GM12878 (cell line): ENCODE data around the gene SNAI3. TPM values are rescaled to one million over a fixed set of nuclear protein-coding genes. Genes with fewer than 3 reads are reported as not detected.

Source experiments
- ATAC-seq: fragments of 200-7000 bp; cut with Tn5 transposase; 3 replicates; pipeline ENCODE4 v1.9.1; 2020; ENCODE audit warnings: mild to moderate bottlenecking, moderate library complexity
- BruUV-seq: library from RNA; stranded (reverse); fragments of 400-500 nt; replicated peaks from 2 replicates; lab custom pipeline; 2021; lab: Mats Ljungman, UMichigan
- CTCF ChIA-PET: fragments of 300-600 bp; sonication (Branson Sonifier 250); formaldehyde crosslinking; extraction: SDS; loops from one replicate; lab custom pipeline; 2021; ENCODE audit warnings: inconsistent platforms; lab: Yijun Ruan, JAX
- POLR2A ChIA-PET: fragments of 350-600 bp; formaldehyde crosslinking; extraction: SDS; loops from one replicate; lab custom pipeline; 2021; ENCODE audit warnings: inconsistent platforms; lab: Charles Lee
- RAD21 ChIA-PET: fragments of 300-600 bp; sonication (Branson Sonifier 250); formaldehyde crosslinking; loops from one replicate; lab custom pipeline; 2023; ENCODE audit warnings: antibody characterized with exemption; ENCODE audit not compliant: unreplicated experiment; lab: Charles Lee
- SMC1A ChIA-PET: fragments of 300-600 bp; sonication (Branson Sonifier 250); formaldehyde crosslinking; loops from one replicate; lab custom pipeline; 2023; ENCODE audit not compliant: unreplicated experiment, uncharacterized antibody; lab: Charles Lee
- DNase-seq: peaks from one replicate; pipeline ENCODE4 v3.0.0-alpha.2; 2011; ENCODE audit warnings: low read depth, low spot score
- FAIRE-seq: peaks from 3 replicates; lab custom pipeline; 2011; peaks lifted over from hg19 to GRCh38; lab: Jason Lieb, UNC
- H2AFZ ChIP-seq: 2 replicates; pipeline ENCODE4 v1.6.0; 2011; ENCODE audit warnings: low read depth, low read length, control low read depth; ENCODE audit not compliant: control insufficient read depth
- H3K27ac ChIP-seq: 2 replicates; pipeline ENCODE4 v1.5.1; 2011; ENCODE audit warnings: control low read depth; ENCODE audit not compliant: control insufficient read depth, insufficient read depth
- H3K27me3 ChIP-seq, 2 experiments: replicated peaks in 1 of 2; 2 replicates each; pipeline versions ENCODE4 v1.6.0 to v1.6.1; 2011; ENCODE audit warnings: low read length in 1 of 2; ENCODE audit not compliant: control insufficient read depth in 2 of 2, insufficient read depth in 2 of 2
- H3K36me3 ChIP-seq, 2 experiments: 2 replicates each; pipeline ENCODE4 v1.5.1; 2011; ENCODE audit warnings: low read length in 1 of 2; ENCODE audit not compliant: control insufficient read depth in 2 of 2, insufficient read depth in 2 of 2
- H3K4me1 ChIP-seq: 2 replicates; pipeline ENCODE4 v1.6.1; 2011; ENCODE audit warnings: mild to moderate bottlenecking, low read length, moderate library complexity, mixed read lengths; ENCODE audit not compliant: control insufficient read depth, insufficient read depth
- H3K4me2 ChIP-seq: 2 replicates; pipeline ENCODE4 v1.6.0; 2011; ENCODE audit warnings: control low read depth; ENCODE audit not compliant: control insufficient read depth, insufficient read depth
- H3K4me3 ChIP-seq: fragments of 200-600 bp; sonication (generic); 2 replicates; pipeline ENCODE4 v1.5.1; 2016
- H3K79me2 ChIP-seq: 2 replicates; pipeline ENCODE4 v1.6.0; 2011; ENCODE audit warnings: low read length; ENCODE audit not compliant: control insufficient read depth, insufficient read depth
- H3K9ac ChIP-seq: 2 replicates; pipeline ENCODE4 v1.8.0; 2011; ENCODE audit warnings: low read length, control low read depth, mixed read lengths; ENCODE audit not compliant: control insufficient read depth, insufficient read depth
- H3K9me3 ChIP-seq: replicated peaks from 3 replicates; pipeline ENCODE4 v1.5.1; 2011; ENCODE audit warnings: mild to moderate bottlenecking, low read length; ENCODE audit not compliant: control insufficient read depth, insufficient read depth
- H4K20me1 ChIP-seq: 2 replicates; pipeline ENCODE4 v1.6.0; 2011; ENCODE audit not compliant: control insufficient read depth, insufficient read depth
- CBX5 ChIP-seq: sonication (generic); IDR thresholded peaks from 2 replicates; pipeline ENCODE4 v1.6.1; 2016; ENCODE audit warnings: low read depth, moderate library complexity, mild to moderate bottlenecking, inconsistent platforms
- CHD1 ChIP-seq: IDR thresholded peaks from 2 replicates; pipeline ENCODE4 v1.6.1; 2012; ENCODE audit warnings: low read depth, low read length, improper control_type of control experiment
- IRF4 ChIP-seq: IDR thresholded peaks from 2 replicates; pipeline ENCODE4 v1.6.1; 2011; ENCODE audit warnings: low read depth, low read length
- IRF5 ChIP-seq: fragments of 450-650 bp; IDR thresholded peaks from 2 replicates; pipeline ENCODE4 v1.6.1; 2017; ENCODE audit warnings: borderline replicate concordance
- JUND ChIP-seq: IDR thresholded peaks from 2 replicates; pipeline ENCODE4 v1.6.1; 2012; ENCODE audit warnings: low read depth, mild to moderate bottlenecking, low read length, improper control_type of control experiment, moderate library complexity
- MEF2B ChIP-seq: fragments of 450-650 bp; IDR thresholded peaks from 2 replicates; pipeline ENCODE4 v1.6.1; 2018; ENCODE audit warnings: mild to moderate bottlenecking, moderate library complexity; ENCODE audit not compliant: partially characterized antibody, poor library complexity, severe bottlenecking
- MTA3 ChIP-seq: IDR thresholded peaks from 2 replicates; pipeline ENCODE4 v1.6.1; 2012; ENCODE audit warnings: low read length, inconsistent platforms, borderline replicate concordance
- NFYA ChIP-seq: IDR thresholded peaks from 2 replicates; pipeline ENCODE4 v1.6.1; 2011; ENCODE audit warnings: low read depth, mild to moderate bottlenecking, low read length, improper control_type of control experiment, borderline replicate concordance
- NFYB ChIP-seq: IDR thresholded peaks from 2 replicates; pipeline ENCODE4 v1.6.1; 2011; ENCODE audit warnings: low read depth, mild to moderate bottlenecking, low read length, improper control_type of control experiment, moderate library complexity; ENCODE audit not compliant: insufficient read depth
- NR2F1 ChIP-seq: fragments of 450-650 bp; conservative IDR thresholded peaks from 2 replicates; pipeline ENCODE4 v1.6.1; 2017; ENCODE audit warnings: mild to moderate bottlenecking
- PAX8 ChIP-seq: fragments of 450-650 bp; IDR thresholded peaks from 2 replicates; pipeline ENCODE4 v1.6.1; 2017; ENCODE audit warnings: mild to moderate bottlenecking, moderate library complexity
- SMARCA5 ChIP-seq: fragments of 450-650 bp; IDR thresholded peaks from 2 replicates; pipeline ENCODE4 v1.6.1; 2017; ENCODE audit warnings: mild to moderate bottlenecking
- SP1 ChIP-seq: IDR thresholded peaks from one replicate; pipeline ENCODE4 v1.6.1; 2011; ENCODE audit warnings: low read depth, low read length
- SPI1 ChIP-seq: IDR thresholded peaks from 2 replicates; pipeline ENCODE4 v1.6.1; 2011; ENCODE audit warnings: low read depth, mild to moderate bottlenecking, low read length, moderate library complexity, borderline replicate concordance; ENCODE audit not compliant: insufficient read depth
- STAT1 ChIP-seq: fragments of 450-650 bp; conservative IDR thresholded peaks from 2 replicates; pipeline ENCODE4 v1.6.1; 2014; ENCODE audit warnings: antibody characterized with exemption, mild to moderate bottlenecking
- SUPT20H ChIP-seq: IDR thresholded peaks from 2 replicates; pipeline ENCODE4 v1.6.1; 2011; ENCODE audit warnings: low read depth, mild to moderate bottlenecking, low read length, moderate library complexity, borderline replicate concordance; ENCODE audit not compliant: control insufficient read depth
- ZNF217 ChIP-seq: fragments of 450-650 bp; IDR thresholded peaks from 2 replicates; pipeline ENCODE4 v1.6.1; 2017; ENCODE audit warnings: antibody characterized with exemption, mild to moderate bottlenecking
- ZNF384 ChIP-seq: IDR thresholded peaks from 2 replicates; pipeline ENCODE4 v1.6.1; 2012; ENCODE audit warnings: low read depth, mild to moderate bottlenecking, low read length, improper control_type of control experiment, borderline replicate concordance
- WGBS: methylation state at CpG from one replicate; pipeline ENCODE4 v1.1.6; 2016; ENCODE audit warnings: low lambda C conversion rate; ENCODE audit not compliant: insufficient replicate concordance, insufficient coverage; ENCODE audit errors: missing lambda C conversion rate; 5-methylcytosine and 5-hydroxymethylcytosine counted together
- in situ Hi-C: fragments of 300-500 bp; cut with MboI; formaldehyde crosslinking; loops from 9 replicates; pipeline ENCODE4 v1.14.3; 2018; ENCODE audit warnings: mixed read lengths
- intact Hi-C: fragments of 100-400 bp; cut with micrococcal nuclease; formaldehyde crosslinking; loops from one replicate; pipeline ENCODE4 v1.14.2; 2022; ENCODE audit not compliant: unreplicated experiment
- polyA plus RNA-seq, 11 experiments: library from polyadenylated mRNA; depleted of rRNA in 4 of 11; unstranded in 6 of 11; stranded (reverse) in 5 of 11; fragments of >200 nt; fragmentation: Nextera tagmentation in 4 of 11; fragmentation: Illumina TruSeq in 1 of 11; extraction: Ambion mirVana in 4 of 11; extraction: Trizol in 1 of 11; gene quantifications; 1 replicate in 1 of 11; 2 replicates in 10 of 11; pipeline versions ENCODE4 v1.2.1 to v1.2.3, GENCODE V29; 2011 to 2016; ENCODE audit warnings: inconsistent platforms in 2 of 11, missing spikeins in 2 of 11, low read depth in 1 of 11
- total RNA-seq, 4 experiments: library from RNA; depleted of rRNA in 3 of 4; stranded (reverse); fragments of >200 nt in 3 of 4; fragmentation: Illumina TruSeq in 1 of 4; extraction: Trizol in 1 of 4; gene quantifications; 2 replicates each; pipeline versions ENCODE4 v1.2.1 to v1.2.3, GENCODE V29; 2013 to 2021

SNAI3 gene
- total and polyA plus RNA-seq, 10 of the 15 experiments (the other 5 are each of a cell fraction or from before 2014, with no cell fraction given) = 0.21 to 7.4 (median 3.0) TPM

DNA sequence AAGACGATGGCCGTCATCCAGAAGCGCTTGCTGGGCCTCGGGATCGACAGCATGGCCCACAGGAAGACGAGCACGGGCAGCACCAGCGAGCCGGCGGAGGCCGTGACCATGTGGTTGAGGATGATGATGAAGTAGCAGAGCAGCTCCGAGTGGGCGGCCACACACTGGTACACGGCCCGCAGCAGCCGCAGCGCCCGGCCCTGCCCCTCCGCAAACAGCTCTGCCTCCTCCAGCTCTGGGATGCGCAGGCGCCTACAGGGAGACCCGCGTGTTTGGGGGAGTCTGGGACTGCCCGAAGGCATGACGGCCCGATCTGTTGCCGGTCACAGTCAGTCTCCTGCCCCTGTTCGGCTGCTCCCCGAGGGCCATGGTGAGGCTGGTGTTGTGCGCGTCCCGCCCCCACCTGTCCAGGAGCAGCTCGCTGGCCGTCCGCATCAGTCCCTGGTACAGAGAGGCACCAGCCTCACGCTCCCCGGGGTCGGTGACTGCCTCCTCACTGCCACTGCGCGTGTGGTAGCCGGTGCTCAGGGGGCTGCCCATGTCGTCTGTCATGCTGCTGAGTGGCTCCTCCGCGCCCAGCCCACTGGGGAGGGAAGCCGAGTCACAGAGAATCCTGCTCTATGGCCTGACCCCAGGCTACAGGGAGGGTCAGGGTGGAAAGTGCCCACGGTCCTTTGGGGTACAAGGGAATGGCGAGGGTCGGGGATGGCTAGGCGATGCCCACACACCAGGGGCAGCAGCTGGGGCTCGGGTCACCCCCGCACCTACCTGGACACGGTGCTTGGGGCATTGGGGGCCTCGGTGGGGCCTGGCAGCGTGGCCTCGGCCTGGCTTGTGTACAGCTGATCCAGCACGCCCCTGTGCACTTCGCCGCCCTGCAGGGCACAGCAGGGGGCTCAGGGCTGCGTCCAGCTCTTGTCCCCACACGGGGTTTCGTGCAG lies 35.8 kb upstream of the SNAI3 start:
- ChIA-PET POLR2A (no interaction called here), CTCF (no interaction called here), RAD21 (no interaction called here), SMC1A (no interaction called here)
- Histone ChIP-seq H3K4me2 (no peak overlapping the region), H3K4me1 (no peaks in the 10 kb centered on the region), H4K20me1 (no peaks in the 10 kb centered on the region), H3K4me3 (no peak overlapping the region), H3K79me2 (no peaks in the 10 kb centered on the region), H3K36me3 (peaks cover 5 to 58% of the 10 kb centered on the region in 2 experiments), H3K9me3 (no peaks in the 10 kb centered on the region), H3K27me3 (no peaks in the 10 kb centered on the region), H3K27ac (no peak overlapping the region), H2AFZ (no peak overlapping the region), H3K9ac (no peak overlapping the region)
- FAIRE-seq (no peak), ATAC-seq (no peak), DNase-seq (no peak)
- TF ChIP-seq CHD1 (no peak), NR2F1 (no peak), JUND (no peak), ZNF384 (no peak), IRF4 (no peak), NFYB (no peak), CBX5 (no peak), ZNF217 (no peak), MEF2B (no peak), STAT1 (no peak), SPI1 (no peak), MTA3 (no peak), SP1 (no peak), SUPT20H (no peak), PAX8 (no peak), NFYA (no peak), IRF5 (no peak), SMARCA5 (no peak)
- intact Hi-C loops = no loop called here
- in situ Hi-C loops = no loop called here
- WGBS = 96% methylated on average over 50 of the region's 61 CpGs
- no TSS peak for BruUV-seq
